SU-DHL-6 (cell line): ENCODE results near the gene ABCG1.

ENCODE experiments used
- H2AFZ ChIP-seq: fragments of 200-600 bp; sonication (generic); 2 replicates; pipeline ENCODE4 v1.6.1; 2014; ENCODE audit warnings: low read depth, mild to moderate bottlenecking, moderate library complexity, mixed read lengths, antibody characterized with exemption, low read length; ENCODE audit not compliant: severe bottlenecking
- H3F3A ChIP-seq: fragments of 200-600 bp; shearing (Covaris generic); 2 replicates; pipeline ENCODE4 v1.6.0; 2016; ENCODE audit warnings: antibody characterized with exemption, mild to moderate bottlenecking; ENCODE audit not compliant: insufficient read depth
- H3K27ac ChIP-seq: fragments of 200-600 bp; sonication (generic); 2 replicates; pipeline ENCODE4 v1.5.1; 2016; ENCODE audit warnings: low read depth, mild to moderate bottlenecking, low read length, moderate library complexity, mixed read lengths
- H3K27me3 ChIP-seq: fragments of 200-600 bp; sonication (generic), shearing (Covaris generic); 2 replicates; pipeline ENCODE4 v1.6.0; 2014; ENCODE audit warnings: mild to moderate bottlenecking, low read length
- H3K36me3 ChIP-seq: fragments of 200-600 bp; sonication (generic); 2 replicates; pipeline ENCODE4 v1.6.1; 2014; ENCODE audit warnings: mild to moderate bottlenecking, low read length, mixed read lengths
- H3K4me2 ChIP-seq: fragments of 300-600, 200-600 bp; shearing (Covaris generic), sonication (generic); 2 replicates; pipeline ENCODE4 v1.6.0; 2014; ENCODE audit warnings: low read length, low read depth, mild to moderate bottlenecking; ENCODE audit not compliant: poor library complexity, severe bottlenecking
- H3K4me3 ChIP-seq: fragments of 200-600 bp; sonication (generic); 2 replicates; pipeline ENCODE4 v1.5.1; 2014; ENCODE audit warnings: antibody characterized with exemption, low read length, mild to moderate bottlenecking, mixed read lengths; ENCODE audit not compliant: insufficient read depth, poor library complexity, severe bottlenecking
- H3K79me2 ChIP-seq: fragments of 200-600 bp; sonication (generic); 2 replicates; pipeline ENCODE4 v1.6.1; 2014; ENCODE audit warnings: mild to moderate bottlenecking, low read length, moderate library complexity; ENCODE audit not compliant: insufficient read depth
- H3K9ac ChIP-seq: fragments of 200-600 bp; sonication (generic); 2 replicates; pipeline ENCODE4 v1.7.0; 2014; ENCODE audit warnings: mild to moderate bottlenecking, low read length
- H3K9me2 ChIP-seq: fragments of 200-600 bp; sonication (generic); replicated peaks from 2 replicates; pipeline ENCODE4 v1.6.1; 2014; ENCODE audit warnings: low read length; ENCODE audit not compliant: insufficient read depth
- H3K9me3 ChIP-seq: fragments of 200-600 bp; sonication (generic); 2 replicates; pipeline ENCODE4 v1.6.1; 2014; ENCODE audit warnings: low read length, mixed read lengths; ENCODE audit not compliant: insufficient read depth
- H4K20me1 ChIP-seq: fragments of 200-600 bp; sonication (generic); 2 replicates; pipeline ENCODE4 v1.6.1; 2014; ENCODE audit warnings: low read depth, mild to moderate bottlenecking, antibody characterized with exemption, low read length, moderate library complexity, mixed read lengths
- CTCF ChIP-seq: fragments of 200-600 bp; sonication (generic); IDR thresholded peaks from one replicate; pipeline ENCODE4 v1.5.1; 2017; ENCODE audit warnings: antibody characterized with exemption, mild to moderate bottlenecking, low read length, moderate library complexity; ENCODE audit not compliant: insufficient read depth, poor library complexity, severe bottlenecking
- EZH2phosphoT487 ChIP-seq: fragments of 200-600 bp; sonication (generic), shearing (Covaris generic); conservative IDR thresholded peaks from 2 replicates; pipeline ENCODE4 v1.6.1; 2018; ENCODE audit warnings: mild to moderate bottlenecking, antibody characterized with exemption, low read length, moderate library complexity, mixed read lengths

The ABCG1 gene

GRCh38 chr21:42208801-42209490, 10.0 kb upstream of the ABCG1 start:
- H3K9ac ChIP-seq, result no peak overlapping the region

GRCh38 chr21:42209801-42210479, 9.0 kb upstream of the ABCG1 start:
- H3K4me3 ChIP-seq, result no peak overlapping the region
- H4K20me1 ChIP-seq, result no peaks in the 10 kb centered on the region
- H3K4me2 ChIP-seq, result no peak overlapping the region
- H3K79me2 ChIP-seq, result no peaks in the 10 kb centered on the region
- H3K27ac ChIP-seq, result no peak overlapping the region
- no peaks in the 10 kb centered on the region for H3K9me2 ChIP-seq
- no peak overlapping the region for H2AFZ ChIP-seq
- H3K9ac ChIP-seq, result no peak overlapping the region
- no peak for TF ChIP-seq EZH2phosphoT487
- TF ChIP-seq CTCF, result no peak
- H3F3A ChIP-seq, result no peaks in the 10 kb centered on the region
- no peaks in the 10 kb centered on the region for H3K27me3 ChIP-seq
- no peaks in the 10 kb centered on the region for H3K36me3 ChIP-seq
- no peaks in the 10 kb centered on the region for H3K9me3 ChIP-seq

More at GRCh38 chr21:42208801-42209490, 10.0 kb upstream of the ABCG1 start:
- Histone ChIP-seq H3F3A (no peaks in the 10 kb centered on the region), H2AFZ (no peak overlapping the region), H3K79me2 (no peaks in the 10 kb centered on the region), H3K9me2 (no peaks in the 10 kb centered on the region), H4K20me1 (no peaks in the 10 kb centered on the region), H3K27ac (no peak overlapping the region), H3K9me3 (no peaks in the 10 kb centered on the region), H3K4me2 (no peak overlapping the region), H3K27me3 (no peaks in the 10 kb centered on the region), H3K36me3 (no peaks in the 10 kb centered on the region), H3K4me3 (no peak overlapping the region)
- TF ChIP-seq CTCF (no peak), EZH2phosphoT487 (no peak)

GRCh38 chr21:42212266-42212665, 6.7 kb upstream of the ABCG1 start:
- H3K4me3 ChIP-seq, result no peak overlapping the region
- H3K4me2 ChIP-seq, result no peak overlapping the region
- H3K27me3 ChIP-seq, result no peaks in the 10 kb centered on the region

More at GRCh38 chr21:42212266-42212665, 6.7 kb upstream of the ABCG1 start:
- Histone ChIP-seq H2AFZ (no peak overlapping the region), H3K79me2 (no peaks in the 10 kb centered on the region), H4K20me1 (no peaks in the 10 kb centered on the region), H3K9me3 (no peaks in the 10 kb centered on the region; the same call in 1 of the 2 replicates), H3F3A (no peaks in the 10 kb centered on the region), H3K9ac (no peak overlapping the region), H3K27ac (no peak overlapping the region), H3K9me2 (no peaks in the 10 kb centered on the region), H3K36me3 (no peaks in the 10 kb centered on the region)
- TF ChIP-seq EZH2phosphoT487 (no peak), CTCF (no peak)
